GM12873 (cell line): Measurements from ENCODE around the gene PRKCQ.

Experiments
- TF ChIP-seq, protein P1 (sequence below): IDR thresholded peaks from 2 replicates; pipeline ENCODE4 v1.5.1; 2012; ENCODE audit warnings: low read depth, mild to moderate bottlenecking, moderate library complexity, low read length, control low read depth; ENCODE audit not compliant: insufficient read depth; ENCODE audit errors: missing control alignments

Gene PRKCQ

DNA sequence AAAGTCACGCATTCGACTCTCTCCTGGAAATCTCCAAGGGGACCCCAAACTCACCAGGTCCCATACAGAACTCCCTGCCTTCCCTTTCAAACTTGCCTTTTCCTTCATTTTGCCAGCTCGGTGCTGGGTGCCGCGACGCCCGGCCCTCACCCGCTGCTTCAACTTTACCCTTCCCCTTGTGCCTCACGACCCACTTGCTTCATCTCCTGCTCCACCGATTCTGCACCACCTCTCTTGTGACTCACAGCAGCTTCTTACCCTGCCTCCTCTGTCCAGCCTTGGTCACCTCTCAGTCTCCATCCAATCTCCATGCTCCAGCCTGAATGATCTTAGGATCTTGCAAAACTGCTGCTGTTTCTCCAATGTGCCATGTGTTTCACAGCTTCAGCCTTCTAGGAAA lies 59.9 kb downstream of the PRKCQ start:
- TF ChIP-seq, protein P1, sequence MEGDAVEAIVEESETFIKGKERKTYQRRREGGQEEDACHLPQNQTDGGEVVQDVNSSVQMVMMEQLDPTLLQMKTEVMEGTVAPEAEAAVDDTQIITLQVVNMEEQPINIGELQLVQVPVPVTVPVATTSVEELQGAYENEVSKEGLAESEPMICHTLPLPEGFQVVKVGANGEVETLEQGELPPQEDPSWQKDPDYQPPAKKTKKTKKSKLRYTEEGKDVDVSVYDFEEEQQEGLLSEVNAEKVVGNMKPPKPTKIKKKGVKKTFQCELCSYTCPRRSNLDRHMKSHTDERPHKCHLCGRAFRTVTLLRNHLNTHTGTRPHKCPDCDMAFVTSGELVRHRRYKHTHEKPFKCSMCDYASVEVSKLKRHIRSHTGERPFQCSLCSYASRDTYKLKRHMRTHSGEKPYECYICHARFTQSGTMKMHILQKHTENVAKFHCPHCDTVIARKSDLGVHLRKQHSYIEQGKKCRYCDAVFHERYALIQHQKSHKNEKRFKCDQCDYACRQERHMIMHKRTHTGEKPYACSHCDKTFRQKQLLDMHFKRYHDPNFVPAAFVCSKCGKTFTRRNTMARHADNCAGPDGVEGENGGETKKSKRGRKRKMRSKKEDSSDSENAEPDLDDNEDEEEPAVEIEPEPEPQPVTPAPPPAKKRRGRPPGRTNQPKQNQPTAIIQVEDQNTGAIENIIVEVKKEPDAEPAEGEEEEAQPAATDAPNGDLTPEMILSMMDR: no peak

DNA sequence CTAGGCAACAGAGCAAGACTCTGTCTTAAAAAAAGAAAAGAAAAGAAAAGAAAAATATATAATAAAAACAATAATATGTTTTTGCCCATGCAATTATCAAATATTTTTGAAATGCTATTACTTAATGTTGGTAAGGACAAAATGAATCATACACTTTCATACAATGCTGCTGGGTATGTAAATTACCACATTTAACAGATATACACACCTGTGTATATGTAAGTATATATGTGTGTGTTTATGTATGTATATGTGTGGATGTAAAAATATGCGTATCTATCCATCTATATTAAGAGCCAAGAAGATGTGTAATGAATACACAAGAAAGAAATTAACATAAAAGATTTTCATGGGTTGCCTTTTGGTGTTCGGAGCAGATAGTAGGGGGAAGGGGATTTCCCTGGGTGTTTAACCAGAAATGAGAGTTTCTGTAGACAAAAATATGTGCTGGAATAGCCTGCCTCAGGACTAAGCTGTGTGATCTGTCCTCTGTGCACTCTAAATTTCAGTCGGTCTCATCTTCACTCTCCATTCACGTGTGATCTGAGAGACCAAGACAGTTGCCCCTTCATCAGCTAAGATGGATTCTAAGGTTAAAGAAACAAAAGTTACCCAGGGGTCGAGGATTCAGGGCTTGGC lies 61.2 kb downstream of the PRKCQ start:
- TF ChIP-seq, protein P1: no peak

DNA sequence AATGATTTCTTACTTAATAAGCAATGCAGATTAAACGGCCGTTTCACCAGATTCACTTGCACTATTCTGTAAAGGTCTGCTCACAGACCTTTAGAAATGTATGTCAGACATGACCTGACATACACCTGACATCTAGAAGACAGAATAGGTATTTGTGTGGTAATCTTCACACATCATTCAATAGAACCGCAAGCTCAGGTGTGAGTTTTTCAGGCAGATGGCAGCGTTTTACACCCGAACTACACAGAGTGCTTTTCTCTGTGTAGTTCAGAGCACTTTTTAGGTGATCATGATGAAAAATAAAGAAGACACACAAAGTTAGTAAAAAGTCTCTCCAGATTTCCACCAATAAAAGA lies 63.2 kb downstream of the PRKCQ start:
- TF ChIP-seq, protein P1: no peak

DNA sequence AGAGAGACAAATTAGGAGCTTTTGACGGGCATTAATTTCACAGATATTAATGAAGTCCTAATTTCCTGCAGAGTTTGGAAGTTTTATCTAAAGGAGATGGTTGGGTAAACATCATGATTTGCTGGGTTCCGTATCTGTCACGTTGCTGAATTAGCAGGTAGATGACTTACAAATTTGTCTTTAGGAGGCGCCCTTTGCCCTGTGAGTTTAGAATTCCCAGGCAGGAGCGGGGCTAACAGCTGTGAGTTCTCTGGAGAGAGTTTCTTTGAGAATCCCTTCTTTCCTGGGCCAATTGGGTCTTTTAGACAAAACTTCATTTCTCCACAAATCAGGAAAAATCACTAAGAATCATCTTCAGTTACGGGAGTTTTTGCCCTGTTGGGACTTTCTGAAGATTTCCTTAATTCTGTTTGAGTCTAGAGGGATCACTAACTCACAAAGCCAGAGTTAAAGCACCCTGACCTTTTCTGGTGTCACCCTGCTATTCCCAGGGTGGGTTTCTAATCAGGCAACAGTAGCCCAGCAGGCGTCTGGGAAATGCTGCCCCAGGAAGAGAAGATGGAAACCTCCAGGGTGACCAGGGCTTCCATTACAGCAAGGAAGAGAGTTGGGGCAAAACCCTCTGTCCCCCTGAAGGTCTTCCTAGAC lies 63.7 kb downstream of the PRKCQ start:
- TF ChIP-seq, protein P1: no peak

DNA sequence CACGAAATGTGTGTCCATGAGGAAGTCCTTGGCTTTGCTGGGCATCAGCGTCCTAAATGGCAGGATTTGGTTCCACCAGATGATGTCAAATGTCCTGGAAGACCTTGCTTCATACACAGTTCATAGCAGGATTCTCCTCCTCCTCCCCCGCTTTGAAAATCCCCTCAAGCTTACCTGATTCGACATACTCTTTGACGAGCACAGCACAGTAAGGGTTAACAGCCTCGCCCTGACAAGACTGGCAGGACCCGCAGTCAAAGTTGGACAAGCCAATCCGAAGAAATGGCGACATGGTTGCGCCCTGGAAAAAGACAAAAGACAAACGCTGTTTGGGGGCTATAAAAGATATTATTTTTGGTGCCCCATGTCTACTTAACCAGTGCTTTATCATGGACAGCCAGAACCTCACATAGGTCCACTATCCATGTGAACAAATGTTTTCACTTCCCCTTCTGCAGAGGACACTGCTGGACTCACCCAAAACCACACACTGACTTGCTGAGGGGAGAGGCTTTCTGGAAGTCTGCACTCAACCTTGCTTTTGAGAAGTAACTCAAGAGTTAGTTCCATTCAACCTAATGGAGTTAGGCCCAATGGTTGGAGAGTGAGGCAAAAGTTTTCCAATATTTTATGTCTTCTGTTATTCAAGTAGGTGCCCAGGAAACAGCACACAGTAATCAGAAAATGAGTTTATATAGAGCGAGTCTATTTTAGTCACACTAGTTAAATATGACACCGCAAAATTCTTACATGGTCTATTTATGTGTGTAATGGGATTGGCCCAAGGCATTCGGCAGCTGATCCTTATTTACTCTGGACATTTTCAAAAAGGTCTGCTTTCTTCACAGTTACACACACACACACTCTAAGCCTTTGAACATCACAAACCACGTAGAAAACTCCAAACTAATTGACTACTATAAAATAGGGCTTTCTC lies 65.0 kb downstream of the PRKCQ start:
- TF ChIP-seq, protein P1: no peak

DNA sequence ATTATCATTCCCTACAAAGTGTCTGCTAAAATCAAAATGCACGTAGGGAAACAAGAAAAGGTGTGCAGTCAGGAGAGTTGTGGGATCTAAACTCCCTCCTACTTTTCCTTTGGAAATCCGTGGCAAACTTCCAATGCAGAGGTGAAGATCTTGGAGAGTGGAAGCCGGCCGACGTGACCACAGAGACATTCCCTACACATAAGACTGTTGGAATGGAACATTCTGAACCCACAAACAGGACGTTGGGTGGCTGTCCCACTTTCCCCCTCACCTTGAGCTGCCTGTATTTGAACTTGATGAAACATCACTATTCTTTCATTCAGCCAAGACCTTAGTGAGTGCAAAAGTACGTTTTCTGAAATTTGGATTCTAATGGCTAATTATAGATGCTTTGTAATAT lies 65.9 kb downstream of the PRKCQ start:
- TF ChIP-seq, protein P1: no peak

DNA sequence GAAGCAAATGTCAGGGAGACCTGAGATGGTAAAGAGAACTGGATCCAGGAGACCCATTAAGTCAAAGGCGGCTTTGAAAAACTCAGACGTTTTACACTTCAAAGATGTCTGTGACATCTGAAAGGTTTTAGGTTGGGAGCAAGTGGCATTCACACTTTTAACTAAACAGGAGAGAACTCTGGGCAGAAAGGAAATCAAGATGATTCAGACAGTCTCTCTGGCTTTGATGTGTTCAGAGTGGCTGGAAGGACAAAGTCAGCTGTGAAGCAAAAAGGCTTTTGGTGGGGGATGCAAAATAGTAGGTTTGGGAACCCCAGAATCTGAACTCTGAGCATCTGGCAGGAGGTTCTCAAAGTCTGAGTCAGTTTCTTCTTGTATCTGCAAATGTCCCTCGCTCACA lies 66.6 kb downstream of the PRKCQ start:
- TF ChIP-seq, protein P1: no peak
